Cardiac muscle cell (in vitro differentiated cells and primary cell): ENCODE data around the gene ACOXL. TPM values are rescaled to one million over a fixed set of nuclear protein-coding genes. Genes with fewer than 3 reads are reported as not detected.

Source experiments
- DNase-seq, 2 donors: peaks; one replicate each; pipeline versions ENCODE4 v3.0.0 to v3.0.0-alpha.2; 2010 to 2017; ENCODE audit warnings: low read depth in 1 of 2, low spot score in 1 of 2
- H3K27ac ChIP-seq: fragments of 200-600 bp; sonication (generic); 2 replicates; pipeline ENCODE4 v1.5.1; 2016
- H3K27me3 ChIP-seq: fragments of 200-600 bp; sonication (generic); 2 replicates; pipeline ENCODE4 v1.6.0; 2016; ENCODE audit warnings: control low read depth
- H3K36me3 ChIP-seq: fragments of 200-600 bp; sonication (generic); 2 replicates; pipeline ENCODE4 v1.5.1; 2016; ENCODE audit warnings: control low read depth
- H3K4me1 ChIP-seq: fragments of 200-600 bp; sonication (generic); 2 replicates; pipeline ENCODE4 v1.8.1; 2017; ENCODE audit warnings: low read depth, mild to moderate bottlenecking, mixed run types
- H3K4me3 ChIP-seq: fragments of 200-600 bp; sonication (generic); 2 replicates; pipeline ENCODE4 v1.5.1; 2016; ENCODE audit warnings: mild to moderate bottlenecking
- H3K9me3 ChIP-seq: fragments of 200-600 bp; sonication (generic); 2 replicates; pipeline ENCODE4 v1.5.1; 2017; ENCODE audit warnings: low read depth, mild to moderate bottlenecking, control low read depth
- polyA plus RNA-seq: library from polyadenylated mRNA; unstranded; fragments of >200 nt; fragmentation: Nextera tagmentation; extraction: Ambion mirVana; gene quantifications from 2 replicates; pipeline ENCODE4 v1.2.1, GENCODE V29; 2016
- total RNA-seq: library from RNA; depleted of rRNA; stranded (reverse); fragments of >200 nt; gene quantifications from 2 replicates; pipeline ENCODE4 v1.2.3, GENCODE V29; 2016
- TF ChIP-seq, protein P1 (sequence below): IDR thresholded peaks from 2 replicates; pipeline ENCODE4 v1.5.1; 2012; ENCODE audit warnings: low read depth, mild to moderate bottlenecking, low read length

Gene ACOXL
- total and polyA plus RNA-seq, 2 experiments from 2014 or later, result 0.89 to 2.4 TPM

GRCh38 chr2:111100765-111101162, 368.4 kb downstream of the ACOXL start:
- no peak overlapping the region for H3K27ac ChIP-seq
- no peaks in the 10 kb centered on the region for H3K27me3 ChIP-seq
- no peaks in the 10 kb centered on the region for H3K9me3 ChIP-seq
- no peaks in the 10 kb centered on the region for H3K36me3 ChIP-seq
- no peaks in the 10 kb centered on the region for H3K4me1 ChIP-seq
- no peak overlapping the region for H3K4me3 ChIP-seq
- DNase-seq, result no peak
- TF ChIP-seq, protein P1, sequence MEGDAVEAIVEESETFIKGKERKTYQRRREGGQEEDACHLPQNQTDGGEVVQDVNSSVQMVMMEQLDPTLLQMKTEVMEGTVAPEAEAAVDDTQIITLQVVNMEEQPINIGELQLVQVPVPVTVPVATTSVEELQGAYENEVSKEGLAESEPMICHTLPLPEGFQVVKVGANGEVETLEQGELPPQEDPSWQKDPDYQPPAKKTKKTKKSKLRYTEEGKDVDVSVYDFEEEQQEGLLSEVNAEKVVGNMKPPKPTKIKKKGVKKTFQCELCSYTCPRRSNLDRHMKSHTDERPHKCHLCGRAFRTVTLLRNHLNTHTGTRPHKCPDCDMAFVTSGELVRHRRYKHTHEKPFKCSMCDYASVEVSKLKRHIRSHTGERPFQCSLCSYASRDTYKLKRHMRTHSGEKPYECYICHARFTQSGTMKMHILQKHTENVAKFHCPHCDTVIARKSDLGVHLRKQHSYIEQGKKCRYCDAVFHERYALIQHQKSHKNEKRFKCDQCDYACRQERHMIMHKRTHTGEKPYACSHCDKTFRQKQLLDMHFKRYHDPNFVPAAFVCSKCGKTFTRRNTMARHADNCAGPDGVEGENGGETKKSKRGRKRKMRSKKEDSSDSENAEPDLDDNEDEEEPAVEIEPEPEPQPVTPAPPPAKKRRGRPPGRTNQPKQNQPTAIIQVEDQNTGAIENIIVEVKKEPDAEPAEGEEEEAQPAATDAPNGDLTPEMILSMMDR, result no peak

- H3K4me3 ChIP-seq, result no peak overlapping the region
- no peaks in the 10 kb centered on the region for H3K27me3 ChIP-seq
- H3K27ac ChIP-seq, result no peak overlapping the region
- no peaks in the 10 kb centered on the region for H3K9me3 ChIP-seq
- no peaks in the 10 kb centered on the region for H3K4me1 ChIP-seq
- H3K36me3 ChIP-seq, result no peaks in the 10 kb centered on the region
- TF ChIP-seq, protein P1, result no peak
- no peak for DNase-seq
These were observed 369.2 kb downstream of the ACOXL start for GRCh38 chr2:111101592-111101991.

- Histone ChIP-seq H3K4me1 (no peaks in the 10 kb centered on the region), H3K27ac (no peak overlapping the region), H3K36me3 (no peaks in the 10 kb centered on the region), H3K9me3 (no peaks in the 10 kb centered on the region), H3K4me3 (no peak overlapping the region), H3K27me3 (no peaks in the 10 kb centered on the region)
- DNase-seq, result no peak
- TF ChIP-seq, protein P1, result no peak
These were observed 369.8 kb downstream of the ACOXL start for GRCh38 chr2:111102216-111102615.

- no peak overlapping the region for H3K27ac ChIP-seq
- no peaks in the 10 kb centered on the region for H3K27me3 ChIP-seq
- DNase-seq, result no peak
- no peaks in the 10 kb centered on the region for H3K4me1 ChIP-seq
- TF ChIP-seq, protein P1, result no peak
- no peak overlapping the region for H3K4me3 ChIP-seq
- H3K36me3 ChIP-seq, result no peaks in the 10 kb centered on the region
- H3K9me3 ChIP-seq, result no peaks in the 10 kb centered on the region
These were observed 373.6 kb downstream of the ACOXL start for GRCh38 chr2:111105926-111106325.

- no peaks in the 10 kb centered on the region for H3K27me3 ChIP-seq
- H3K9me3 ChIP-seq, result no peaks in the 10 kb centered on the region
- TF ChIP-seq, protein P1, result no peak
- no peak overlapping the region for H3K4me3 ChIP-seq
- DNase-seq, result no peak
- no peaks in the 10 kb centered on the region for H3K4me1 ChIP-seq
- H3K36me3 ChIP-seq, result no peaks in the 10 kb centered on the region
- H3K27ac ChIP-seq, result no peak overlapping the region
These were observed 374.3 kb downstream of the ACOXL start for GRCh38 chr2:111106706-111107105.
